GM12878 (cell line): ENCODE data around the gene EMILIN2.

Experiments
- BACH1 ChIP-seq: fragments of 450-650 bp; IDR thresholded peaks from 2 replicates; pipeline ENCODE4 v1.6.1; 2017; ENCODE audit warnings: mild to moderate bottlenecking, borderline replicate concordance
- CREB1 ChIP-seq: IDR thresholded peaks from 2 replicates; pipeline ENCODE4 v1.6.1; 2012; ENCODE audit warnings: low read depth, mild to moderate bottlenecking, inconsistent platforms
- CTCF ChIP-seq, 3 experiments: IDR thresholded peaks in 2 of 3; conservative IDR thresholded peaks in 1 of 3; 2 replicates each; pipeline ENCODE4 v1.5.1; 2011; ENCODE audit warnings: low read depth in 3 of 3, low read length in 3 of 3, mild to moderate bottlenecking in 3 of 3, control low read depth in 2 of 3, moderate library complexity in 2 of 3, inconsistent platforms in 1 of 3, mixed read lengths in 1 of 3; ENCODE audit not compliant: control insufficient read depth in 2 of 3, insufficient read depth in 1 of 3; ENCODE audit errors: extremely low read depth in 1 of 3
- FOXK2 ChIP-seq: fragments of 450-650 bp; IDR thresholded peaks from 2 replicates; pipeline ENCODE4 v1.6.1; 2017; ENCODE audit warnings: mild to moderate bottlenecking, moderate library complexity
- SIN3A ChIP-seq: IDR thresholded peaks from 2 replicates; pipeline ENCODE4 v1.6.1; 2012; ENCODE audit warnings: low read depth, low read length, improper control_type of control experiment
- STAT1 ChIP-seq: fragments of 450-650 bp; conservative IDR thresholded peaks from 2 replicates; pipeline ENCODE4 v1.6.1; 2014; ENCODE audit warnings: antibody characterized with exemption, mild to moderate bottlenecking
- ZNF274 ChIP-seq: IDR thresholded peaks from one replicate; pipeline ENCODE4 v1.8.0; 2011; ENCODE audit not compliant: insufficient read length, insufficient read depth

- TF ChIP-seq ZNF274, result no peak
- TF ChIP-seq CTCF (IDR thresholded peaks at IDR 0.05 in 2 of 3, conservative IDR thresholded peaks at IDR 0.05 in 1 of 3; ENCODE audit: control insufficient read depth in 2 of 3, extremely low read depth in 1 of 3, insufficient read depth in 1 of 3, low read depth in 3 of 3, low read length in 3 of 3), result no peak
- TF ChIP-seq CREB1, result no peak
- no peak for TF ChIP-seq BACH1
- no peak for TF ChIP-seq STAT1
- no peak for TF ChIP-seq FOXK2
- no peak for TF ChIP-seq SIN3A
Observed at GRCh38 chr18:2821695-2822094, 25.1 kb upstream of the EMILIN2 start.
